NT2/D1 (cell line): ENCODE results near the gene IL16.

Experiments
- SUZ12 ChIP-seq: IDR thresholded peaks from 2 replicates; pipeline ENCODE4 v1.6.1; 2011; ENCODE audit not compliant: insufficient read length, insufficient read depth; ENCODE audit errors: extremely low read depth
- YY1 ChIP-seq: IDR thresholded peaks from 2 replicates; pipeline ENCODE4 v1.6.1; 2011; ENCODE audit not compliant: insufficient read length, insufficient read depth
- ZNF274 ChIP-seq: IDR thresholded peaks from 2 replicates; pipeline ENCODE4 v1.6.1; 2011; ENCODE audit warnings: mild to moderate bottlenecking, low read depth, low read length

GRCh38 chr15:81257435-81257834, 60.8 kb downstream of the IL16 start:
- TF ChIP-seq YY1 (no peak), ZNF274 (no peak), SUZ12 (no peak)
